Measurements from ENCODE around the gene CRYBA2.

GRCh38 chr2:219022041-219022440 lies 28.8 kb upstream of the CRYBA2 start:
- TF ChIP-seq CTCF (IDR thresholded peaks at IDR 0.05) = no peak
- TF ChIP-seq POLR2A (IDR thresholded peaks at IDR 0.05) = no peak
